Activated T-cell treated with anti-CD3 and anti-CD28 coated beads for 4 hours (primary cell): ENCODE results near the gene RPS6KA3.
"Not testable (repeated sequence)": the region's sequence is repeated elsewhere in the genome, so short reads cannot be mapped to it uniquely, and the experiment has no call there.

Experiments
- DNase-seq: peaks from one replicate; pipeline ENCODE4 v3.0.0-alpha.2; 2020

The RPS6KA3 gene

DNA sequence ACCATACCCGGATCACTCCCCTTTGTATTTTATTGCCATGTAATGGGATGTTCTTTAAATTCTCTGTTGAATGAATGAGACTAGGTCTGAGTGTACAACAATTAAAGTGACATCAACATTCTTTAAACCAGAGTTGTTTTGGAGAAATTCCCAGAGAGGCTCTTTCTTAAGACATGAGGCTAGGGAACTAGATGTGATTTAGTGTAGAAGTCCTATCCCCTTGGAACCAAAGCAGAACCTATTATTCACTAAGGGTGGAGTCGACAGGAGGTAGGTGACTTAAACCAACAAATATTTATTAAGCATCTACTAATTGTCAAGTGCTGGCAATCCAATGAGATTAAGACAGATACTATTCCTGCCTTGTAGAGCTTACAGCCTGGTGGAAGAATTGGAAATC, 126.7 kb downstream of the RPS6KA3 start:
- DNase-seq: no peak

DNA sequence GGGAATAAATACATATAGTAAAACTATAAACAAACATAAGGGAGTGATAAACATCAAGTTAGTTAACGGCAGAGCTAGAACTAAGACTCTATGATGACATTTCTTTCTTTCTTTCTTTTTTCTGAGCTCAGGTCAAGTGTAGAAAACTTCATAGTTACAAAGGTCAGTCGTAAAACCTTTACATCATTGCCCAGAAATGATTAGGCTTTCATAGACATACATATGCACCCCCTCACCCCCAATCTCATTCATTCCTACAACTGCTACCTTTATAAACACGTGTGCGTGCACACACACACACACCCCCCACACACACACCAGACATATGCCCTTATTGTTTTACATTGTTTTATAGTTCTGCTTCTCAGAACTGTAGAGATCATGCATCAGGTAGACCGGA, 130.8 kb downstream of the RPS6KA3 start:
- no peak for DNase-seq

DNA sequence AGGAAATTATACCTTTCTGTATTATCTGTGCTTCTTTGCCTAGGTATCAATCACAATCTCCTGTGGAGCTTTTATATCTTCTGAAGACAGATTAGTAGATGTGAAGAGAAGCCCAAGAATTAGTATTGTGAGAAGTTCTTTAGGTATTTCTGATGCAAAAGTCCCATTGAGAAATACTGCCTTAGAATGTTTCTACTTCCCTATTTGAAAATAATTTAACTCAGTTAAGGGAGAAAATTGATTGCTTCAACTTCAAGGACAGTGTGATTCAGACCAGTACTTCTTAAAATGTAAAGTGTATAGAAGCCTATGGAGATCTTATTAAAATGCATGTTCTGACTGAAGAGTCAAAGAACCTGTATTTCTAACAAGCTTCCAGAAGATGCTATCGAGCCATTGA, 134.0 kb downstream of the RPS6KA3 start:
- no peak for DNase-seq

DNA sequence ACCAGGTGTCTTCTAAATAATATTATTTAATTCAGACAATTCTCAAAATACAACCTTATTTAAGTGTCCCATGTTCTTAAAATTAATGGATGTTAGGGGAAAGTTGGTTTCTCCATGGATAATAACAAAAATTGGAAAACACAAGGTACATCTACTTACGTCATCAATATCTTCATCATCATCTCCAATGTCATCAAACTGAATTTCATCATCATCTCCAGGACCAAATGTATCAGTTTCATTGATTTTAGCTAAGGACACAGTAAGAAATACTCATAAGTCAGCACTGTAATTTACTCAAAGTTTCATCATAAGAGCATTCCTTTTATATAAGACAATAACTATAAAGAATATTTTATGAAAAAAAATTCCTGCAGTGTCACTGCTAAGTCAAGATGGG, 136.4 kb downstream of the RPS6KA3 start:
- DNase-seq: no peak

DNA sequence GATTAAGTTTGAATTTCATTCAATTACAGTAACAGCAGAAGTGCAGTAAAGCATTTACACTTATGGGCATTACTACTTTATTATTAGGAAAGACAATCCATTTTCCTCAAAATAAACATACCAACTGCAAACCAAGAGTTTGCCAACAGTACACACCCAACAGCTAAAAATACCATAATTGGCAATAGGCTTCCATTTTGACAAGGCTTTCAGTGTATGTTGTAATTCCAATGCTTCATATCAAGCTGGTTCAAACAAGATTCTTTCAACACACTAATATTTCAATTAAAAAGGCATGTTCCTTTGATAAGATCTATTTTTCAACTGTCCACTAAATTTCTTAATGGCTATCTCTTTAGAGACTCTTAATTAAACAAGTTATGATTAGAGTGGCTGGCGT, 137.2 kb downstream of the RPS6KA3 start:
- no peak for DNase-seq

DNA sequence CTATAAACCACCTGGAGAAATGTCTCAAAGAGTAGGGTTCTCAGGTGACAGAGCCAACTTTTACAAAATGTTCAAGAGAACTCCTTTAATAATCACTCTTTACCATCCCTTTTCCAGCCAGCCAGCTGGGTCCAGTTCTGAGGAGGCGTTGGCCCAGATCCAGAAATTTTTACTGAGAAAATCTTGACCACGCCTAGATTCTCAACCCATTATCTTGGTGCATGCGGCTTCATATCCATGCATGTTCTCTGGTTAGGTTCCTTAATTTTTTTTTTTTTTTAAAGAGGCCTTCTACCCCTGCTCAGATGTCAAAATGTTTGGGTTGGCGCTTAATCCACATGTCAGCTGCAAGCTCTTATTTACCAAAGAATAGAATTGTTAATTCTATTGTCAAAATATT, 138.0 kb downstream of the RPS6KA3 start:
- no peak for DNase-seq

DNA sequence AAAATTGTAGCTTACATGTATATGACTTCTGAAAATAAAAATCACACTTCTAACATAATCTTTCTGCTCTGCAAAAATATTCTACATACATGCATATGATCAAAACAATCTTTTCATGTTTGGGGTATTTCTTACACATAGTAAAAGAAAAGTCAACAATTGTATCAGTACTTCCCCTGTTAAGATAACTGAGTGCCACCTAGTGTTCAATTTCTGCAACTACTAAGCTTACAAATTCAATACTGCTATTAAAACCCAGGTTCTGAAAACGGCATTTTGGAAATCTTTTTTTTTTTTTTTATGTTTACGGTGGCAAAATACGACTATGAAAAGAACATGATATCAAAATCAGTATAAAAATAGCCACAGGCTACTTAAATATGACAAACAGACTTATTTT, 139.3 kb downstream of the RPS6KA3 start:
- not testable (repeated sequence) for DNase-seq

DNA sequence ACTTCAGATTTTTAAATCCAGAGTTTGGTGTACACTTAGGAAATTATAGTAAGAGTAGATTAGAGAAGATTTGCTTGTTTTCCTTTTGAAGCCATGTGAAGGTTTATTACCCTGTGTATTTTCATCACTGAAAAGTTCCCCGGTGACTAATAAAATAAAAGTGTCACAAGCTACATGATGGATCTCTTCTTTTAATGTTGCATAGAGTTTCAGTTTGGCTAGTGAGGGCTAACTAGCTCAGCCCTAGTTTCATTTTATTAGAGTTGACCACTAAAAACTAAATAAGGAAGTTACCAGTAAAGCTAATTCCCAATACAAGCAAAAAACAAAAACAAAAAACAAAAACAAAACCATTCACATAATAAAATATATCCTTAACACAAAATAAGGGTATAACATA, 139.9 kb downstream of the RPS6KA3 start:
- not testable (repeated sequence) for DNase-seq

DNA sequence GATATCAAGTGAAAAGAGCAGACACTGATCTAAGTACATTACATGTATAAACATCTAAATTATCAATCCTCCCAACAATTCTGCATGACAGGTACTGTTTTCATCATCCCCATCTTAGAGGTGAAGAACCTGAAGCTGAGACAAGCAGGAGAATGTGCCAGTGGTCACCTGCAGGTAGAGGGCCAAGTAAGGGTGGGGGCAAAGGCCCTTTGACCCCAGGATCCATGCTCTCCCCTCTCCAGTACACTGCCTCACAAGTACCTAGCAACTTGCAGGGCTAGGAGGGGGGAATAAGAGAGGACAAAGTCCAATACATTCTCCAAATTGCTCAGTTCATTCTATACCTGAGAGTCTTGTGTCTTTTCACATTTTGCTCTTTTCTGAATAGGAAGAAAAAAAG, 141.7 kb downstream of the RPS6KA3 start:
- no peak for DNase-seq

DNA sequence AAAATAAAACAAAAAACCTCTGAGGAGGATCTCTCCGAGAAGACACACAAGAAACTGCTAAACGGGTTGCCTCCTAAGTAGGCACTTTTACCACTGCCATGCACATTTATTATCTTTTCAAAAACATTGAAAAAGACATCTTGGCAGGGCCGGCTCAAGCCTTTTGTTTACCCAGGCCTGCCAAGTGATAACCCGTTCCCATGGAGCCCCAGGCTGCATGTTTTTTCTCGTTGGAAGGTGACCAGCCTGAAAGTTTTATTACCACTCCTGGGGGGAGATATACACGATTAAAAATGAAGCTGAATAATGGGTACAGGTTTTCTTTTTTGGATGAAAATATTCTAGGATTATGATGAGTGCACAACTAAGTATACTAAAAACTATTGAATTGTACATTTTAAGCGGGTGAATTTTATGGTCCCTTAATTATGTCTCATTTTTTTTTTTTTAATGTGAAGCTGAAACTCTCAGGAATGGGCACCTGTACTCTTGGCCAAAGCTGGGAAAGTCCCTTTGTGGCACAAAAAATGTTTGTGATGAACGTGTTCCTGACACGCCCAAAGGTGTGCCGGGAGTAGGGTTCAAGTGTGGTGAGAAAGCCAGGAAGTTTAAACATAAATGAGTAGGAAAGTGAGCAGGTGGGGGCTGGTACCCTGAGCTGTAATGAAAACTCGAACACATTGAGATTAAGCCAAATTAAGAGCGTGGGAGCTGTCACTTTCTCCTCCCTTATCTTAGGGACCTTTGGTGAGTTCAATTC, 148.5 kb downstream of the RPS6KA3 start:
- DNase-seq: no peak

DNA sequence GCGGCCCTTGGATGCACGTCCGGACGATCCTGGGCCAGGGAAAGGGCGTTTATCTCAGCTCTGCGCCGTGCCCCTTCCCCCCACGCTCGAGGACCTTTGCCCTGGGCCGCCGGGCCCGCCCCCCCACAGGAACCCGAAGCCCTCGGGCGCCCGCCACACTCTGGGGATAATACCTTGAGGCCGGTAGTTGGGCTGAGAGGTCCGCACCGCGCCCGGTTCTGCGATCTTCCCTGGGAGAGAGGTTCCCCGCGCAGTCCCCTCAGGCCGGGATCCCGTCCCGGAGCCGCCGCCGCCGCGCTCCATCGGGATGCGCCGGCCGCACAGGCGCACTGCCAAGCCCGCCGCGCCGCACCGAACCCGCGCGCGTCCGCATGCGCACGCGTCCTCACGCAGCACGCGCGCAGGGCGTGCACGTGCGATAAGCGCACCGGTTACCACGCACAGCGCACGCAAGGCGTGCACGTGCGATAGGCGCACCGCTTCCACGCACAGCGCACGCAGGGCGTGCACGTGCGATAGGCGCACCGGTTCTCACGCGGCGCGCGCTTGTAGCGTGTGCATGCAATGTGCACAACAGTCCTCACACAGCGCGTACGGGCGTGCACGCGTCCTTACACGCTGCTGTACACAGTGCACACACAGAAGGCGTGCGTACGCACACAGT, 150.0 kb downstream of the RPS6KA3 start, which contains the start of gene MAP7D2:
MAP7D2 (minus strand) TSS at position 331 of the 664 bp plus-strand sequence; CDS start at position 303, 28 bp downstream.
- no peak for DNase-seq

DNA sequence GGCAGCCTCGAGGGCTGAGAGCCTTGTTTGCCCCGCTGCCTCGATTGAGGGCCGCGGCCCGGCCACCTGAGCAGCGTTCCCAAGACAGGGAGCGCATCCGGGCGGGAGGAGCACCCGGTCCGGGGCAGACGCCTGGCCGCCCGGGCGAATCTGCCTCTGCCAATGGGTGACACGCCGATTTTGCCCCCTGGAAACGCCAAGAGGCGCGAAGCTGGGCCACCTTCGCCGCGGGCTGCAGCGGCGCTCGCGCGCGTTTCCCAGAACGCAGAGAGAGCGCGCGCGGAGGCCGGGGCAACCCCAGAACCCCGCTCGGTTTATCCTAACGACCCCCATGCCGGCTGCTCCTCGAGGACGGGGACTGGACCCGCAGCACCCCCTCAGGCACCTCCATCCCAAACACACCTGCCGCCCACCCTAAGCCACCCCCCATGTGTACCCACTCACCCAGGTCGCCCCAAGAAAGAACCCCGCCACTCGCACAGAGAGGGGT, 150.6 kb downstream of the RPS6KA3 start:
- DNase-seq: no peak

DNA sequence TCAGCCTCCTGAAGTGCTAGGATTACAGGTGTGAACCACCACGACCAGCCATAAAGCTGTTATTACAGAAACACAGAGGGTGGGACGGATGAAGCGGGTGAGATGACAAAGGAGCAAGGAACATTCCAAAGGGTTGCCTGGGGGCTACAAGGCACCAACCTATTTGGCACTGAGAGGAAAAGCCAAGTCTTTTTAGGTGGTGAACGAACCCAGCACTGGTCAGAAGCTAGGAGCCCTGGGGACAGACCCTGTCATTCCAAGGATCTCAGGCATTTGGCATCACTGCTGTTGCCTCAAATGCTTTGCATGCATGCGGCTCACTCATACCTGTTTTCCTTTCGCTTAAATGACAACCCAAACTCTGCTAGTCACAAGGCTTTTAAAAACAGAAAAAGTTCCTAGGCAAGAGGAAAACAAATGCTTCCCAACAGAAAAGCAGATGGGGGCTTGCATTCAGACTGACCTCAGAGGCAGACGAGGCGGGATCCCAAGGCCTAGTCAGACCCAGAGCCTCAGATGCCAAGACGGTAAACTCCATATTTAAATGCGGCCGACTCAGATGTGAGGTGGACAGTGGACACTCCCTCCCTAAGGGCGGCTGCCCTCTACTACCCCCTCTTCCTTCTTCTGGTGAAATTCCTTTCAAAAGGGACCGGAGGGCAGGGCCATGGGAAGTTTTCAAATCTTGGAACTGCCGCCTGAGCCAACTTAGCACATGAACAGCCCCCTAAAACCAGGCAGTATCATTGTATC, 154.5 kb downstream of the RPS6KA3 start:
- no peak for DNase-seq

DNA sequence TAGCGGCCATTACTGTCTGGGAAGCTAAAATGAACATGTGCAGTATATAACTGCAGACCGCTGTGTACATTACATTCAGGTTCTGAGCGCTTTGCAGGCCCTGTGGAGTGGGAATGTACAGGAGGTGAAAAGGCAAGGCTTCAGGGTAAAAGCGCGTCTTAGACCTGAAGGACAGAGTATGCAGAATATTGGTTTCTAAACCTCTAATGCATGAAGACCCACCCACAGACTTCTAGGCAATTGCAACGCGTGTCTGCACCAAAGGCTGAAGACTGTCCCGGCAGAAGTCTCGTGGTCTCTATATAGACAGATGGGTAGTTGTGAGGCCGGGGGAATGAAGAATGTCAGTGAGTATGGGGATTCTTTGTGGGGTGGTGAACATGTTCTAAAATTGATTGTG, 155.4 kb downstream of the RPS6KA3 start:
- DNase-seq: no peak

DNA sequence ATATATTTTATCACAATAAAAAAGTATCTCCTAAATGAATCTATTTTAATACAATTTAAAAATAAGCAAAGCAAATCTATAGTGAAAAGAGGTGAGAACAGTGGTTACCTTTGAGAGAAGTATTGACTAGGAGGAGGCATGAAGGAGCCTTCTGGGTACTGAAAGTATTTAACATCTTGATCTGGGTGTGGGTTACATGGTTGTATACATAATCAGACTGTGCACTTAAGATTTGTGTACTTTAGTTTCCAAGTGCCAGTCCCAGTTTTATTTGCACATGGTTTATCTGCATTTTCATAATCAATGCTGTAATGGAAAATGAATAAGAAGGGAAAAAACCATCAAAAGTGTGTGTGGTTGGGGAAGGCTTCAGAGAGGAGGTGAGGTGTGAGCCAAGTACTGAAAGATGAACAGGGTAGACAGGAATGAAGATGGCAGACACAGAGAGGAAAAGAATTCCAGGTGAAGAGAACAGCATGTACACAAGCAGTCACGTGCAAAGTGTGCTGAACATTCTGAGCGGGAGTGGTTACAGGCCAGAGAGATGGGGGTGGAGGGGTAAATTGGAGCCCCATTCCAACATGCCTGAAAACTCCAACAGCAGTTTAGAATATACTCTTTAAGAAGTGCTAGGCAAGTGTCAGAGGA, 164.7 kb downstream of the RPS6KA3 start:
- no peak for DNase-seq
